ENCODE data around the gene FMN1.
A peak's percentile ranks its signal among the peaks of the same experiment; 100 is the strongest.

The FMN1 gene

GRCh38 chr15:33107950-33108349 is 86.6 kb downstream of the FMN1 start:
- H3K27me3 ChIP-seq (replicated peaks in 2 of 5; ENCODE audit: control insufficient read depth in 4 of 5, insufficient read depth in 5 of 5, low read length in 4 of 5), result no peaks in the 10 kb centered on the region
- no peak for DNase-seq
- ChIA-PET CTCF (interaction anchor here (1.0 to 1.3 kb wide), 2 partner anchors 10 to 27 kb away, joined by 3 to 4 read pairs; no protein-coding TSS in a partner anchor), POLR2A (no interaction called here)
- no peak overlapping the region for H3K27ac ChIP-seq (ENCODE audit: insufficient read depth in 1 of 2, low read depth in 1 of 2, low read length in 2 of 2, poor library complexity in 1 of 2, severe bottlenecking in 2 of 2)
- WGBS (ENCODE audit: insufficient coverage), result no CpG with 5 or more reads among the region's 2 CpGs
- H3K4me3 ChIP-seq (ENCODE audit: control insufficient read depth in 1 of 7, extremely low read depth in 1 of 7, insufficient read depth in 4 of 7, low read depth in 2 of 7, low read length in 6 of 7), result no peak overlapping the region
- H3K4me1 ChIP-seq (ENCODE audit: control extremely low read depth in 1 of 4, control insufficient read depth in 4 of 4, insufficient read depth in 4 of 4, low read length in 3 of 4), result peaks cover 0 to 14% (median 9%) of the 10 kb centered on the region in 4 experiments
- H3K36me3 ChIP-seq (ENCODE audit: control insufficient read depth in 4 of 4, insufficient read depth in 4 of 4, low read length in 3 of 4), result no peaks in the 10 kb centered on the region
- H3K9me3 ChIP-seq (ENCODE audit: control extremely low read depth in 1 of 5, control insufficient read depth in 4 of 5, insufficient read depth in 2 of 5, low read depth in 1 of 5, low read length in 4 of 5), result no peaks in the 10 kb centered on the region

GRCh38 chr15:33104212-33104611 is 90.3 kb downstream of the FMN1 start:
- Histone ChIP-seq H3K27me3 (replicated peaks in 2 of 5; ENCODE audit: control insufficient read depth in 4 of 5, insufficient read depth in 5 of 5, low read length in 4 of 5) (peaks cover 0 to 2% (median 0%) of the 10 kb centered on the region in 5 experiments), H3K9me3 (ENCODE audit: control extremely low read depth in 1 of 5, control insufficient read depth in 4 of 5, insufficient read depth in 2 of 5, low read depth in 1 of 5, low read length in 4 of 5) (no peaks in the 10 kb centered on the region), H3K4me1 (ENCODE audit: control extremely low read depth in 1 of 4, control insufficient read depth in 4 of 4, insufficient read depth in 4 of 4, low read length in 3 of 4) (peaks cover 0 to 22% (median 12%) of the 10 kb centered on the region in 4 experiments), H3K4me3 (ENCODE audit: control insufficient read depth in 1 of 7, extremely low read depth in 1 of 7, insufficient read depth in 4 of 7, low read depth in 2 of 7, low read length in 6 of 7) (peak overlapping the region in 2 of 7 experiments; percentile 14 to 39), H3K36me3 (ENCODE audit: control insufficient read depth in 4 of 4, insufficient read depth in 4 of 4, low read length in 3 of 4) (no peaks in the 10 kb centered on the region), H3K27ac (ENCODE audit: insufficient read depth in 1 of 2, low read depth in 1 of 2, low read length in 2 of 2, poor library complexity in 1 of 2, severe bottlenecking in 2 of 2) (no peak overlapping the region)
- ChIA-PET POLR2A (interaction anchor here (0.6 kb wide), 1 partner anchor 42 kb away, joined by 3 read pairs; no protein-coding TSS in a partner anchor), CTCF (interaction anchor here (1.1 to 1.7 kb wide), 5 partner anchors 12 to 30 kb away, joined by 3 to 9 read pairs (median 4); no protein-coding TSS in a partner anchor)
- no CpG with 5 or more reads among the region's 2 CpGs for WGBS (ENCODE audit: insufficient coverage)
- DNase-seq, result peak; percentile 35 to 80 (median 75)

- H3K4me3 ChIP-seq (ENCODE audit: control insufficient read depth in 1 of 7, extremely low read depth in 1 of 7, insufficient read depth in 4 of 7, low read depth in 2 of 7, low read length in 6 of 7), result no peak overlapping the region
- no peak for DNase-seq
- ChIA-PET CTCF (interaction anchor here (1.7 to 4.8 kb wide), 2 partner anchors 12 to 32 kb away, joined by 4 to 28 read pairs; no protein-coding TSS in a partner anchor), POLR2A (no interaction called here)
- no CpG with 5 or more reads among the region's 3 CpGs for WGBS (ENCODE audit: insufficient coverage)
- peaks cover 0 to 35% (median 15%) of the 10 kb centered on the region in 4 experiments for H3K4me1 ChIP-seq (ENCODE audit: control extremely low read depth in 1 of 4, control insufficient read depth in 4 of 4, insufficient read depth in 4 of 4, low read length in 3 of 4)
- H3K27me3 ChIP-seq (replicated peaks in 2 of 5; ENCODE audit: control insufficient read depth in 4 of 5, insufficient read depth in 5 of 5, low read length in 4 of 5), result peaks cover 0 to 2% (median 0%) of the 10 kb centered on the region in 5 experiments
- no peaks in the 10 kb centered on the region for H3K36me3 ChIP-seq (ENCODE audit: control insufficient read depth in 4 of 4, insufficient read depth in 4 of 4, low read length in 3 of 4)
- H3K27ac ChIP-seq (ENCODE audit: insufficient read depth in 1 of 2, low read depth in 1 of 2, low read length in 2 of 2, poor library complexity in 1 of 2, severe bottlenecking in 2 of 2), result no peak overlapping the region
- no peaks in the 10 kb centered on the region for H3K9me3 ChIP-seq (ENCODE audit: control extremely low read depth in 1 of 5, control insufficient read depth in 4 of 5, insufficient read depth in 2 of 5, low read depth in 1 of 5, low read length in 4 of 5)
These were observed 93.5 kb downstream of the FMN1 start for GRCh38 chr15:33101036-33101435.

DNA sequence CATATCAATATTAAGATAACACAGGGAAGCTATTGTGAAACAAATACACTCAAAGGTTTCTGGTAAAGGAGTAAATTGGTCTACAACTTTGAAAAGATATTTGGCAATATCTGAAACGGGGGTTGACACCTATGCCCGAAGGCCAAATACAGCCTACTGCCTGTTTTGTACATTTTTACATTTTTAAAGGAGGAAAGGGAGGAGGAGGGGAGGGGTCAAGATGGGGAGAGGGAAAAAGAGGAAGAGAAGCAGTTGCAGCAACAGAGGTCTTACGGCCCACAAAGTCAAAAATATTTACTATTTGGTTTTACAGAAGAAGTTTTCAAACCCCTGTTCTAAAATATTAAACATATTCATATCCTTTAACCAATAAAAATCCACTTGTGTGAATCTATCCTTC is 94.2 kb downstream of the FMN1 start:
- DNase-seq, result peak in 2 of 3 donors; percentile 30

DNA sequence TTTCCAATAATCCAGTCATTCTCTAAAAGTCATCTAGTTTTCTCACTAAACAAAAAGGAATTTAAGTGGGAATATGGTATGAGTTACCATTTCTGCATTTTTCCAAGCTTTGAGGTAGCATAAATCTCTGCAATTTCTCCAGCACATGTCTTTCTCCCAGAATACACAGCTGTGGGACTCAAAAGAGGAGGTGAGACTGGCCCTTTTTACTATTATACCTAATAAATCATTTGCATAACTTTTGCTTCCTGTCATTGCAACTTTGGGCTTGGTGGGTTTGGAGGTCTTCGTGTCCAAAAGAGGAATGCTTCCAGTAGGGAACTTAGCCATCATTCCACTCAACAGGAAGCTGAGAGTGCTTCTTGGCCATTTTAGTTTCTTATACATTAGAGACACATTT is 94.8 kb downstream of the FMN1 start:
- H3K4me1 ChIP-seq (ENCODE audit: control extremely low read depth in 1 of 4, control insufficient read depth in 4 of 4, insufficient read depth in 4 of 4, low read length in 3 of 4), result peaks cover 0 to 33% (median 13%) of the 10 kb centered on the region in 4 experiments

More for the DNA sequence above, 94.2 kb downstream of the FMN1 start:
- peaks cover 0 to 35% (median 15%) of the 10 kb centered on the region in 4 experiments for H3K4me1 ChIP-seq (ENCODE audit: control extremely low read depth in 1 of 4, control insufficient read depth in 4 of 4, insufficient read depth in 4 of 4, low read length in 3 of 4)
- no peaks in the 10 kb centered on the region for H3K36me3 ChIP-seq (ENCODE audit: control insufficient read depth in 4 of 4, insufficient read depth in 4 of 4, low read length in 3 of 4)
- ChIA-PET CTCF (interaction anchor here (1.6 to 4.8 kb wide), 2 partner anchors 14 to 33 kb away, joined by 6 to 28 read pairs; no protein-coding TSS in a partner anchor), POLR2A (no interaction called here)
- no peaks in the 10 kb centered on the region for H3K9me3 ChIP-seq (ENCODE audit: control extremely low read depth in 1 of 5, control insufficient read depth in 4 of 5, insufficient read depth in 2 of 5, low read depth in 1 of 5, low read length in 4 of 5)
- 0% methylated on average over 2 of the region's 3 CpGs for WGBS (ENCODE audit: insufficient coverage)
- H3K27me3 ChIP-seq (replicated peaks in 2 of 5; ENCODE audit: control insufficient read depth in 4 of 5, insufficient read depth in 5 of 5, low read length in 4 of 5), result peaks cover 0 to 2% (median 0%) of the 10 kb centered on the region in 5 experiments
- H3K27ac ChIP-seq (ENCODE audit: insufficient read depth in 1 of 2, low read depth in 1 of 2, low read length in 2 of 2, poor library complexity in 1 of 2, severe bottlenecking in 2 of 2), result no peak overlapping the region
- no peak overlapping the region for H3K4me3 ChIP-seq (ENCODE audit: control insufficient read depth in 1 of 7, extremely low read depth in 1 of 7, insufficient read depth in 4 of 7, low read depth in 2 of 7, low read length in 6 of 7)

DNA sequence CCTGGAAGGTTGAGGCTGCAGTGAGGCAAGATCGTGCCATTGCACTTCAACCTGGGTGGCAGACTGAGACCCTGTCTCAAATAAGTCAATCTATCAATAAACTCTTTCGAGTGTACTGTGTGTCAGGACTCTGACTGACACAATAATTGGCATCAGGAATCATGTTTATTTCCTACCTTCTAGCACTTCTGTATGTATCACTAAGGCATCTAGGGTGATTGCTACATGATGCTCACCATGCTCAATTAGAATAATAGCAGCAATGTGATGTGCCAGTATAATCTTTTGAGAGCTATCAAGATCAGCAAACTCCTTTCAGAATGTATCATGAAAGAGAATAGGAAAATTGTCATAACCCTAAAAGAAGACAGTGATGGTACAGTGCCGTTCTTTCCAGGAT is 95.3 kb downstream of the FMN1 start:
- DNase-seq, result no peak
- ChIA-PET POLR2A (no interaction called here), CTCF (interaction anchor here (1.0 to 4.8 kb wide), 4 partner anchors 10 to 86 kb away, joined by 3 to 28 read pairs (median 6); no protein-coding TSS in a partner anchor)
- Histone ChIP-seq H3K9me3 (ENCODE audit: control extremely low read depth in 1 of 5, control insufficient read depth in 4 of 5, insufficient read depth in 2 of 5, low read depth in 1 of 5, low read length in 4 of 5) (no peaks in the 10 kb centered on the region), H3K4me3 (ENCODE audit: control insufficient read depth in 1 of 7, extremely low read depth in 1 of 7, insufficient read depth in 4 of 7, low read depth in 2 of 7, low read length in 6 of 7) (no peak overlapping the region), H3K27ac (ENCODE audit: insufficient read depth in 1 of 2, low read depth in 1 of 2, low read length in 2 of 2, poor library complexity in 1 of 2, severe bottlenecking in 2 of 2) (no peak overlapping the region), H3K4me1 (ENCODE audit: control extremely low read depth in 1 of 4, control insufficient read depth in 4 of 4, insufficient read depth in 4 of 4, low read length in 3 of 4) (peaks cover 0 to 29% (median 8%) of the 10 kb centered on the region in 4 experiments), H3K36me3 (ENCODE audit: control insufficient read depth in 4 of 4, insufficient read depth in 4 of 4, low read length in 3 of 4) (no peaks in the 10 kb centered on the region), H3K27me3 (replicated peaks in 2 of 5; ENCODE audit: control insufficient read depth in 4 of 5, insufficient read depth in 5 of 5, low read length in 4 of 5) (peaks cover 0 to 2% (median 0%) of the 10 kb centered on the region in 5 experiments)
- 100% methylated on average over 1 of the region's 3 CpGs for whole genome bisulfite sequencing (ENCODE audit: insufficient coverage)

More for the DNA sequence above, 94.8 kb downstream of the FMN1 start:
- H3K36me3 ChIP-seq (ENCODE audit: control insufficient read depth in 4 of 4, insufficient read depth in 4 of 4, low read length in 3 of 4), result no peaks in the 10 kb centered on the region
- WGBS (ENCODE audit: insufficient coverage), result no CpG with 5 or more reads among the region's 1 CpG
- POLR2A ChIA-PET, result no interaction called here
- H3K9me3 ChIP-seq (ENCODE audit: control extremely low read depth in 1 of 5, control insufficient read depth in 4 of 5, insufficient read depth in 2 of 5, low read depth in 1 of 5, low read length in 4 of 5), result no peaks in the 10 kb centered on the region
- CTCF ChIA-PET, result interaction anchor here (1.6 to 4.8 kb wide), 2 partner anchors 13 to 33 kb away, joined by 6 to 28 read pairs; no protein-coding TSS in a partner anchor
- no peak overlapping the region for H3K27ac ChIP-seq (ENCODE audit: insufficient read depth in 1 of 2, low read depth in 1 of 2, low read length in 2 of 2, poor library complexity in 1 of 2, severe bottlenecking in 2 of 2)
- H3K27me3 ChIP-seq (replicated peaks in 2 of 5; ENCODE audit: control insufficient read depth in 4 of 5, insufficient read depth in 5 of 5, low read length in 4 of 5), result peaks cover 0 to 2% (median 0%) of the 10 kb centered on the region in 5 experiments
- H3K4me3 ChIP-seq (ENCODE audit: control insufficient read depth in 1 of 7, extremely low read depth in 1 of 7, insufficient read depth in 4 of 7, low read depth in 2 of 7, low read length in 6 of 7), result no peak overlapping the region
- no peak for DNase-seq
